Femur (tissue), 1 donor: Measurements from ENCODE around the gene CSTB.

Experiments used
- DNase-seq: peaks from one replicate; pipeline ENCODE4 v3.0.0-alpha.2; 2017

Gene CSTB

GRCh38 chr21:43727519-43728153 lies 48.5 kb downstream of the CSTB start:
- DNase-seq: no peak

DNA sequence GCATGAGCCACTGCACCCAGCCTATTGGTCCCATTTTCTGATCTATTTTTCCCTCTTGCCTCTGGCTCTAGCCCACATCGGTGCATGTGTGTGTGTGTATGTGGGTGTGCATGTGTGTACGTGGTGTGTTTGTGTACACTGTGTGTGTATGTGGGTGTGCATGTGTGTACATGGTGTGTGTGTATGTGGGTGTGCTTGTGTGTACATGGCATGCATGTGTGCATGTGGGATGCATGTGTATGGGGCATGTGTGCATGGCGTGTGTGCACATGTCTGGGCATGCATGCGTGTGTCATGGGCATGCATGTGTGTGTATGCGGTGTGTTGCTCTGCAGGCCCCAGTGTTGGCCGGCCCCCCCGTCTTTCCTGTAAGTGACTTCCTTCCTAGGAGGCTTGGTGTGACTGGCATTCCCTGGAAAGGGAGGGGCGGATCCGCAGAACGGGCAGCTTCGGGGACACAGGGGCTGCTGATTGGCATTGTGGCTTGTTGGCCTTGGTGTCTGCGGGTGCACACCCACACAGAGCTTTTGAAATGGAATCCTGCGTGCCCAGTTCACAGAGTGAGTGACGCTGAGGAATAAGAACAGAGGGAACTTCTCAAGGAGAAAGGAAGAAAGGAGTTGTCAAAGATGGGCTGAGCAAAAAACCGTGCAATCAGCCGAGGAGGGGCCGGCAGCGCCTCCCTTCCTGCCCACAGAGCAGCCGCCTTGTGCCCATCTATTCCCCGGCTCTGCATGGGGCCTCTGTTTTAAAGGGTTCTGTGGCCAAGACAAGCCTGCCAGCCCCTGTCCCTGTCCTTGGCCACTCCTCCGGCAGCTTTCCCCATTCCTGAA lies 49.2 kb downstream of the CSTB start:
- no peak for DNase-seq
